ENCODE measurements around the gene AEBP1. TPM values are rescaled to one million over a fixed set of nuclear protein-coding genes. Genes with fewer than 3 reads are reported as not detected.

Gene AEBP1
- total RNA-seq, 1 donor from 2014 or later: 35.4 TPM

DNA sequence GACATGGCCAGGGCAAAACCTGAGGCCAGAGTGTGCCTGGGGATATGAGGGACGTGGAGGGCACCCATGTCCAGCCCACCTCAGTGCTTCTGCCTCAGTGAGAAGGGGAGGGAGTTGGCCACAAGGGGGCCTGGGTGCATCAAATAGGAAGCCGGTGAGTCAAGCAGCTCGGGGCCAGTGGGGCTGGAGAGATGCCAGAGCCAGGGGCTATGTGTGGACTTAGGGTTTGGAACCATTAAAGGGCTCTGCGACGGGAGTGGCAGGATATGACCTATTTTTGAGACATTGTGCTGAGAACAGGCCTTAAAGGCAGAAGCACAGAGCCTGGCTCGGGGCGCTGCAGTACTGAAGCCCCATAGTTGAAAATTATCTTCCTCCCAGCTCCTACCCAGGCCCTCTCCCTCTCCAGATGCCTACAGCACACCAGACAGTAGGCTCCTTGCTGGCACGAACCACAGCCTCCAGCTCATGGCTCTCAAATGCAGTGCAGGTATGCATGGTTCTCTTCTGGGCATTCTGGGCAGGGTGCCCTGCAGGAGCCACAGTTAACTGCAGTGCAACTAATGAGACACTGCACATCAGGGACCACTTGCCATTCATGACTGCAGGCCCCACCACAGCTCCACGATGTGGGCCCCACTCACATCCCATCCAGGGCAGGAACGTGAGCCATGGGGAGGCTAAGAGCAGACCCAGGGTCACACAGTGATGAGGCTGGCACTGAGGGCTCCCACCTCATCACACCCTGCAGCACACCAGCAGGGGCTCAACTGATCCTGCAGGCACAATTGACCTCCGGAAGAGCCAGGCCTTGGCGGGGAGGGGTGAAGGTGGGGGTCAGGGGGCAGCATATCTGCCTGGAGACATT, 31.5 kb upstream of the AEBP1 start:
- no peak overlapping the region for H3K4me3 Mint-ChIP-seq (ENCODE audit: unreplicated experiment)
- peaks cover 2% of the 10 kb centered on the region for H3K36me3 Mint-ChIP-seq (ENCODE audit: unreplicated experiment)
- DNase-seq: peak; percentile 83
- peaks cover 9% of the 10 kb centered on the region for H3K27me3 Mint-ChIP-seq (ENCODE audit: unreplicated experiment)
- H3K4me1 Mint-ChIP-seq (ENCODE audit: low read depth, unreplicated experiment): peaks cover 4% of the 10 kb centered on the region
- peak; percentile 80 for TF ChIP-seq CTCF (IDR thresholded peaks at IDR 0.05; ENCODE audit: partially characterized antibody, unreplicated experiment)
- peak overlapping the region; percentile 33 for H3K27ac Mint-ChIP-seq (ENCODE audit: unreplicated experiment)
- peaks cover 23% of the 10 kb centered on the region for H3K9me3 Mint-ChIP-seq (ENCODE audit: unreplicated experiment)

DNA sequence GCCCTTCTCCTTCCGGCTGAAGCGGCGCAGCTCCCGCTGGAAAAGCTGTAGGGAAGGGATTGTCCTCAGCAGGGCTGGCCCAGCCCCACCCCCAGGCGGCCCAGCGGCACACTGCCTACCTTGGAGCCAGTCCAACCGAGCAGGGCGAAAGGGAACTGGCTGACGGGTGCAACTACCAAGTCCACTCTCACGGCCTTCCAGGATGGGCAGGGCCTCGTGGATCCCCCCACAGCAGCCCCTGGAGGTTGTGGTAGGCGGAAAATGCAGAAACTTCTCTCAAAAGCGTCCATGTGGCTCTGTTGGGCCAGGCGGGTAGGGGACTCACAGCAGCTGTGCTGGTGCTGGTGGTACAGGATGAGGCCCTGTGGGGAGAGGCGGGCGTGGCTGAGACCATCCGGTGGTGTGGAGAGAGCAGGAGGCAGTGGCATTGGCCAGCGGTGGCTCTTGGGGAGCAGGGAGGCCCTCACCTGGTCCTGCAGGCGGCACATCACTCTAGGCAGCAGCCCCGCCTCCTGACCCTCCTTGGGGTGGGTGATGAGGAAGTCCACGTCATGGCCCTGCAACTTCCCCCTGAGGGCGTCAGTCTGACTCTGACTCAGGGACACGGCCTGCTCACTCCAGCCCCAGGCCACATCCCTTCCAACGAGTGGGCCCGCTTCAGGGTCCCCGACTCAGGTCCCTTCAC, 30.3 kb upstream of the AEBP1 start:
- no peak for DNase-seq
- Mint-ChIP-seq H3K36me3 (ENCODE audit: unreplicated experiment) (peaks cover 6% of the 10 kb centered on the region), H3K27ac (ENCODE audit: unreplicated experiment) (no peak overlapping the region), H3K4me1 (ENCODE audit: low read depth, unreplicated experiment) (peaks cover 1% of the 10 kb centered on the region), H3K27me3 (ENCODE audit: unreplicated experiment) (peaks cover 7% of the 10 kb centered on the region), H3K9me3 (ENCODE audit: unreplicated experiment) (peaks cover 14% of the 10 kb centered on the region), H3K4me3 (ENCODE audit: unreplicated experiment) (no peak overlapping the region)
- no peak for TF ChIP-seq CTCF (IDR thresholded peaks at IDR 0.05; ENCODE audit: partially characterized antibody, unreplicated experiment)

GRCh38 chr7:44074349-44074695, 29.8 kb upstream of the AEBP1 start:
- Mint-ChIP-seq H3K27ac (ENCODE audit: unreplicated experiment) (no peak overlapping the region), H3K4me1 (ENCODE audit: low read depth, unreplicated experiment) (peaks cover 1% of the 10 kb centered on the region), H3K36me3 (ENCODE audit: unreplicated experiment) (peaks cover 6% of the 10 kb centered on the region), H3K27me3 (ENCODE audit: unreplicated experiment) (peaks cover 7% of the 10 kb centered on the region), H3K4me3 (ENCODE audit: unreplicated experiment) (no peak overlapping the region), H3K9me3 (ENCODE audit: unreplicated experiment) (peaks cover 14% of the 10 kb centered on the region)
- TF ChIP-seq CTCF (IDR thresholded peaks at IDR 0.05; ENCODE audit: partially characterized antibody, unreplicated experiment): no peak
- DNase-seq: no peak

GRCh38 chr7:44075296-44076075, 28.7 kb upstream of the AEBP1 start:
- TF ChIP-seq CTCF (IDR thresholded peaks at IDR 0.05; ENCODE audit: partially characterized antibody, unreplicated experiment): no peak
- Mint-ChIP-seq H3K36me3 (ENCODE audit: unreplicated experiment) (peaks cover 6% of the 10 kb centered on the region), H3K9me3 (ENCODE audit: unreplicated experiment) (peaks cover 12% of the 10 kb centered on the region), H3K27me3 (ENCODE audit: unreplicated experiment) (peaks cover 7% of the 10 kb centered on the region), H3K4me1 (ENCODE audit: low read depth, unreplicated experiment) (peaks cover 1% of the 10 kb centered on the region), H3K27ac (ENCODE audit: unreplicated experiment) (no peak overlapping the region), H3K4me3 (ENCODE audit: unreplicated experiment) (peak overlapping the region; percentile 15)
- DNase-seq: no peak

Data from glutamatergic neuron (in vitro differentiated cells).